K562 (cell line): ENCODE data around the gene SLK. TPM values are rescaled to one million over a fixed set of nuclear protein-coding genes. Genes with fewer than 3 reads are reported as not detected.
A peak's percentile ranks its signal among the peaks of the same experiment; 100 is the strongest.

ENCODE experiments used
- CEBPZ ChIP-seq: fragments of 150-350 bp; IDR thresholded peaks from 2 replicates; pipeline ENCODE4 v1.6.1; 2014; ENCODE audit warnings: low read depth, mild to moderate bottlenecking, low read length, borderline replicate concordance
- COPS2 ChIP-seq: fragments of 450-650 bp; conservative IDR thresholded peaks from 2 replicates; pipeline ENCODE4 v1.6.1; 2016; ENCODE audit warnings: mild to moderate bottlenecking, moderate library complexity
- ETV1 ChIP-seq: fragments of 450-650 bp; conservative IDR thresholded peaks from 2 replicates; pipeline ENCODE4 v1.6.1; 2016; ENCODE audit warnings: missing genetic modification characterization, control low read depth, low read depth, missing compliant biosample characterization
- GTF2F1 ChIP-seq: IDR thresholded peaks from 2 replicates; pipeline ENCODE4 v1.6.1; 2011; ENCODE audit warnings: low read depth, low read length, improper control_type of control experiment
- SAFB2 ChIP-seq: fragments of 200-400 bp; formaldehyde crosslinking; IDR thresholded peaks from 2 replicates; pipeline ENCODE4 v1.6.1; 2018; ENCODE audit warnings: borderline replicate concordance, low read length, low read depth, moderate library complexity; ENCODE audit not compliant: severe bottlenecking
- SREBF2 ChIP-seq: sonication (generic); formaldehyde crosslinking; IDR thresholded peaks from 2 replicates; pipeline ENCODE4 v1.4.0; 2020; ENCODE audit warnings: mild to moderate bottlenecking, missing genetic modification reagents
- THAP7 ChIP-seq: fragments of 250-450 bp; sonication (Bioruptor Pico); IDR thresholded peaks from 2 replicates; pipeline ENCODE4 v1.5.0; 2021
- ZFX ChIP-seq: sonication (generic); formaldehyde crosslinking; IDR thresholded peaks from 2 replicates; pipeline ENCODE4 v1.8.0; 2022; ENCODE audit warnings: mild to moderate bottlenecking, missing genetic modification reagents, moderate library complexity
- ZNF280B ChIP-seq: fragments of 250-450 bp; sonication (Bioruptor Pico); IDR thresholded peaks from 2 replicates; pipeline ENCODE4 v1.5.1; 2021; ENCODE audit warnings: mild to moderate bottlenecking
- ZNF3 ChIP-seq: fragments of 250-450 bp; sonication (Bioruptor Pico); IDR thresholded peaks from 2 replicates; pipeline ENCODE4 v1.5.0; 2021; ENCODE audit warnings: mild to moderate bottlenecking, moderate library complexity
- ZNF551 ChIP-seq: fragments of 250-450 bp; sonication (Bioruptor Pico); IDR thresholded peaks from 2 replicates; pipeline ENCODE4 v1.5.0; 2021; ENCODE audit warnings: mild to moderate bottlenecking, moderate library complexity
- ZNF766 ChIP-seq: fragments of 200-800 bp; sonication (Bioruptor generic); conservative IDR thresholded peaks from 2 replicates; pipeline ENCODE4 v1.6.1; 2016; ENCODE audit warnings: missing genetic modification characterization, missing compliant biosample characterization
- polyA plus RNA-seq, 8 experiments: library from polyadenylated mRNA; depleted of rRNA in 4 of 8; stranded (reverse) in 5 of 8; unstranded in 3 of 8; fragments of >200 nt; fragmentation: Nextera tagmentation in 2 of 8; fragmentation: Illumina TruSeq in 1 of 8; extraction: Ambion mirVana in 2 of 8; extraction: Trizol in 1 of 8; gene quantifications; 2 replicates each; pipeline versions ENCODE4 v1.2.1 to v1.2.3, GENCODE V29; 2011 to 2014; ENCODE audit warnings: inconsistent platforms in 1 of 8, missing spikeins in 1 of 8
- total RNA-seq, 7 experiments: library from RNA; depleted of rRNA in 6 of 7; stranded (reverse); fragments of >200 nt in 6 of 7; fragmentation: Illumina TruSeq in 2 of 7; extraction: Trizol in 2 of 7; gene quantifications; 2 replicates each; pipeline versions ENCODE4 v1.2.1 to v1.2.3, GENCODE V29; 2011 to 2021; ENCODE audit warnings: low replicate concordance in 1 of 7

Gene SLK
- total and polyA plus RNA-seq, 9 of the 15 experiments (the other 6 are each of a cell fraction or from before 2014, with no cell fraction given): 8.2 to 40.0 (median 23.4) TPM

- TF ChIP-seq ZNF3 (CRISPR knock-in tag) (no peak), THAP7 (CRISPR knock-in tag) (no peak), CEBPZ (no peak), SAFB2 (no peak), ZNF766 (CRISPR knock-in tag) (peak; percentile 96), ZNF551 (no peak), GTF2F1 (no peak), ZFX (CRISPR knock-in tag) (peak; percentile 86), ETV1 (tag) (no peak), SREBF2 (CRISPR knock-in tag) (no peak), COPS2 (no peak), ZNF280B (CRISPR knock-in tag) (no peak)
Observed at GRCh38 chr10:103966671-103967447, at the start of gene SLK (continued).
